ENCODE measurements around the gene RAB20. TPM values are rescaled to one million over a fixed set of nuclear protein-coding genes. Genes with fewer than 3 reads are reported as not detected.

Gene RAB20
- polyA plus RNA-seq, 1 donor (not counting 4 experiments of a cell fraction or from before 2014, with no cell fraction given), result 4.3 TPM

GRCh38 chr13:110524541-110525257 lies 36.8 kb downstream of the RAB20 start:
- no peaks in the 10 kb centered on the region for H3K36me3 ChIP-seq (ENCODE audit: control insufficient read depth in 2 of 2, extremely low read depth in 1 of 2, insufficient read depth in 2 of 2, low read length in 2 of 2)
- H3K9me1 ChIP-seq (ENCODE audit: control insufficient read depth, extremely low read depth, insufficient read depth, low read length), result no peaks in the 10 kb centered on the region
- no peaks in the 10 kb centered on the region for H3K27me3 ChIP-seq (ENCODE audit: control insufficient read depth, extremely low read depth, insufficient read depth, low read length)
- H3K9ac ChIP-seq (ENCODE audit: control insufficient read depth, extremely low read depth, insufficient read depth, low read length), result no peak overlapping the region
- H3K4me1 ChIP-seq (ENCODE audit: control insufficient read depth, extremely low read depth, insufficient read depth, low read length), result peaks cover 19% of the 10 kb centered on the region
- H3K4me3 ChIP-seq (ENCODE audit: control insufficient read depth in 2 of 3, extremely low read depth in 1 of 3, insufficient read depth in 2 of 3, low read depth in 1 of 3, low read length in 3 of 3), result peak overlapping the region in 1 of 3 experiments; percentile 26
- no peaks in the 10 kb centered on the region for H3K9me3 ChIP-seq (ENCODE audit: control insufficient read depth, low read depth, low read length)
- no peaks in the 10 kb centered on the region for H4K20me1 ChIP-seq (ENCODE audit: control insufficient read depth, extremely low read depth, insufficient read depth, low read length)
- FAIRE-seq (peak; percentile 91), DNase-seq (ENCODE audit: low read depth, low spot score) (no peak)
- dilution Hi-C loops (cut with MboI; ENCODE audit: extremely low pct_ligation_motif_present, low sequenced_read_pairs), result no loop called here
- no peaks in the 10 kb centered on the region for H3K79me2 ChIP-seq (ENCODE audit: control insufficient read depth, insufficient read depth, low read length)
- peak overlapping the region; percentile 77 for H3K4me2 ChIP-seq (ENCODE audit: control insufficient read depth, extremely low read depth, insufficient read depth, low read depth, low read length)
- TF ChIP-seq EZH2 (IDR thresholded peaks at IDR 0.05; ENCODE audit: low read length) (no peak), CTCF (optimal IDR thresholded peaks at IDR 0.05 in 1 of 3, IDR thresholded peaks at IDR 0.05 in 1 of 3, conservative IDR thresholded peaks at IDR 0.05 in 1 of 3; ENCODE audit: extremely low read depth in 1 of 3, insufficient read depth in 2 of 3, low read length in 3 of 3) (no peak)
- no peak overlapping the region for H3K27ac ChIP-seq (ENCODE audit: control insufficient read depth, insufficient read depth, low read length)
- peak overlapping the region; percentile 70 for H2AFZ ChIP-seq (ENCODE audit: control insufficient read depth, low read length)

- dilution Hi-C loops (cut with MboI; ENCODE audit: extremely low pct_ligation_motif_present, low sequenced_read_pairs), result no loop called here
- no peak overlapping the region for H3K27ac ChIP-seq (ENCODE audit: control insufficient read depth, insufficient read depth, low read length)
- DNase-seq (ENCODE audit: low read depth, low spot score), result no peak
These were observed 37.5 kb downstream of the RAB20 start for GRCh38 chr13:110523838-110524540.

More at GRCh38 chr13:110523838-110524540, 37.5 kb downstream of the RAB20 start:
- Histone ChIP-seq H2AFZ (ENCODE audit: control insufficient read depth, low read length) (peak overlapping the region; percentile 70), H3K36me3 (ENCODE audit: control insufficient read depth in 2 of 2, extremely low read depth in 1 of 2, insufficient read depth in 2 of 2, low read length in 2 of 2) (no peaks in the 10 kb centered on the region), H3K4me3 (ENCODE audit: control insufficient read depth in 2 of 3, extremely low read depth in 1 of 3, insufficient read depth in 2 of 3, low read depth in 1 of 3, low read length in 3 of 3) (no peak overlapping the region), H3K4me2 (ENCODE audit: control insufficient read depth, extremely low read depth, insufficient read depth, low read depth, low read length) (peak overlapping the region; percentile 77), H3K79me2 (ENCODE audit: control insufficient read depth, insufficient read depth, low read length) (no peaks in the 10 kb centered on the region), H3K4me1 (ENCODE audit: control insufficient read depth, extremely low read depth, insufficient read depth, low read length) (peaks cover 19% of the 10 kb centered on the region), H4K20me1 (ENCODE audit: control insufficient read depth, extremely low read depth, insufficient read depth, low read length) (no peaks in the 10 kb centered on the region), H3K9ac (ENCODE audit: control insufficient read depth, extremely low read depth, insufficient read depth, low read length) (no peak overlapping the region), H3K9me3 (ENCODE audit: control insufficient read depth, low read depth, low read length) (no peaks in the 10 kb centered on the region), H3K9me1 (ENCODE audit: control insufficient read depth, extremely low read depth, insufficient read depth, low read length) (no peaks in the 10 kb centered on the region), H3K27me3 (ENCODE audit: control insufficient read depth, extremely low read depth, insufficient read depth, low read length) (no peaks in the 10 kb centered on the region)
- FAIRE-seq, result no peak
- TF ChIP-seq EZH2 (IDR thresholded peaks at IDR 0.05; ENCODE audit: low read length) (no peak), CTCF (optimal IDR thresholded peaks at IDR 0.05 in 1 of 3, IDR thresholded peaks at IDR 0.05 in 1 of 3, conservative IDR thresholded peaks at IDR 0.05 in 1 of 3; ENCODE audit: extremely low read depth in 1 of 3, insufficient read depth in 2 of 3, low read length in 3 of 3) (no peak)

All from keratinocyte (primary cell).